HuH-7.5 (cell line): ENCODE data around the gene DNLZ.

Source experiments
- DNase-seq: peaks from one replicate; pipeline ENCODE4 v3.0.0; 2011; ENCODE audit warnings: low spot score

The DNLZ gene

DNA sequence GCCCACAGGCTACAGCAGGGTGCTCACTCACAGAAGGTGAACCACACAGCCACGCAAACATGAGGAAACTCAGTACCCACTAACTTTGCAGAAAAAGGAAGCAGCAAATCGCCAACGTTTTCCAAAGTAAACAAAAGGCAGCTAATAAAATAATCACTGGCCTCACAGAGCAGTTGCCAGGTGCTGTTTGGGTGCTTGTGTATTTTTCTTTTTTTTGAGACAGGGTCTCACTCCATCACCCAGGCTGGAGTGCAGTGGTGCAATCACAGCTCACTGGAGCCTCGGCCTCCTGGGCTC, 32.6 kb upstream of the DNLZ start:
- no peak for DNase-seq

DNA sequence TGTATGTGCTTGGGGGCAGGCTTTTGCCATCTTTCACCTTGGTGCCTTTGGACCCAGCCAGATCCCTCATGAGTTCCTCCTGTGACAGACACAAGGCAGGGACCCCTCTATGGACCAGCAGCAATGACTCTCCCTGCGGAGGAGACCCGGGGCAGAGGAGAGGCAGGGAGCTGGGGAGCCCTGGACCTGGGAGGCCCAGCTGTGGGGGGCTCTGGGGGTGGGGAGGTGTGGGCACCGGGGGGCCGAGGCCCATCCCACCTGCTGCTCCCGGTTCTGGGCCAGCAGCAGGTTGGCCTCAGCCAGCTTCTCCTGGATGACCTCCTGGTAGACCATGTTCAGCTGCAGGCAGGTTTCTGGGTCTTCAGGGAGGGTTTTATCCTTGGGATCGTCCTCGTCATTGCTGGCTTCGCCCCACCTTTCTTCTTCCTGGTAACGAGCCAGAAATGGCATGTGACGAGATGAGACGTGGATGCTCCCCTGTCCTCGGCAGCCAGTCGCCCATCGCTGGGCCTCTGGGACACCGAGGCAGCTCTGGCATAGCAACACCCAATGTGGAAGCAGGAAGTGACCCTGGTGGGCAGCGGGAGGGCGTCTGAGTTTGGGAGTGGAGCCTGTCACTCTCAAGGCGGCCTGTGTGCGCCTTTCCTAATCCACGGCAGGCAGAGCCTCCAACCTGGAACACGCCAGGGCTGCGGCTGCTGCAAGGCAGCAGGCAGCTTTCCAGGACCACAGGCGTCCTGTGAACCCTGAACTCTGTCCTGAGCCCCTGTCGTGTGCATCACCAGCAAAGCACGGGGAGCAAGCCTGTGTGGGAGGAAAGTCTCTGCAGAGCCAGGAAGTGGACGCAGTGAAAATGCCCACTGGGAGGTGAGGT, 32.0 kb upstream of the DNLZ start:
- DNase-seq = no peak

DNA sequence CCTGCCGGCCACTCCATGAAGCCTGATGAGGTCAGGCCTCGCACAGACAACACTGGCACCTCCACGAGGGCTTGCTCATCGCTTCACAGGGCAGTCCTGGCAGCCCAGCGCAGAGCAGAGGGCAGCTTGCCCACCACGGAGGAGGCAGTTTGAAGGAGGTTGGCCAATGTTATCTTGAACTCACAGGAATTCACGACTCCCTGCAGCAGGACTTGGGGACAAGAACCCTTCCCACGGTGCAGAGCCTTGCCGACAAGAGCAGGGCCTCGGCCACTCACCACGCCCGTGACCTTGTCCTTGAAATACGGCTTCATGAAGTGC, 31.4 kb upstream of the DNLZ start:
- DNase-seq = no peak

DNA sequence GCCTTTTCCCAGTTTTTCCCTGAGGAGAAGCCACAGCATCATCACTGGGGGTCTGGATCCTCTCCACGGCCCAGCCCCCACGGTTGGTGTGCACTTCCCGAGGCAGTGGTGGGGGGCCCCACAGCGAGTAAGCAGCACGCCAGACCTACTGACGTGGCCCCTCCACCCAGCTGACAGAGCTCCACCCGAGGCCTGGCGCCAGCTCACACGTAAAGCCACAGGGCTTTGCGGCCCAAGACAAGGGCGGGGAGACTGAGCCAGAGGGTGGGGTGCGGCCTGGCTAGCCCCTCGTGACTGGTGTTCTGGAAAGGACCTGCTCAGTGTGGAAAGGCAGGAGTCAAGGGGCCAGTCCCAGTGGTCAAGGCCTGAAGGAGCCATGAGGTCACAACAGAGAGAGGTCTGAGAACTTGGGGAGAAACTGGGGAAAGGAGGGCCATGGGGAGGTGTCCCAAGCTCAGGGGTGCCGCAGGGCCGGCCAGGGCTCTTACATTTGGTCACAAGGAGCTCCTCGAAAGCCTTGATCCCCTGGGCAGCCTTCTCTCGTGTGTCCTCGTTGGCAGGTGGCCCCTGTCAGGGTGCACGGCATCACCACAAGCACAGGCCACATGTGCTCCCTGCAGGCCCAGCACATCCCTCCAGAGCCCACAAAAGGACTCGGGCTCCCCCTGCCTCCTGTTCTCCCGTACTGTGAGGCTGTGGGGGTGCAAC, 30.9 kb upstream of the DNLZ start:
- no peak for DNase-seq

DNA sequence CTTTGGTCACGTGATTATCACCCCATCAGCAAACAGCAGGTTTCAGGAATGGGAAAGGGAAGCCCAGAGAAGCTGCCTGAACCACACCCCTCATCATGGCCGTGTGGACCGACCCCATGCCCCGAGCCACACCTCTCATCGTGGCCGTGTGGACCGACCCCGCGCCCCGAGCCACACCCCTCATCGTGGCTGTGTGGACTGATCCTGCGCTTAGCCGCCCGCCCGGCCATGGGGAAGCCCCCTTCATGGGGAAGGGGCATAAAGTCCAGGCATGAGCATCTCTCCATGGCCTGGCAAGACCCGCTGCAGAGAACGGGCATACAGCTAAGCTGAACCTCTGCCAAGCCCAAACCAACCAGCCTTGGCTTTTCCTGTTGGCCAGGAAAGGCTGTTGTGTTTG, 30.0 kb upstream of the DNLZ start:
- DNase-seq = no peak

DNA sequence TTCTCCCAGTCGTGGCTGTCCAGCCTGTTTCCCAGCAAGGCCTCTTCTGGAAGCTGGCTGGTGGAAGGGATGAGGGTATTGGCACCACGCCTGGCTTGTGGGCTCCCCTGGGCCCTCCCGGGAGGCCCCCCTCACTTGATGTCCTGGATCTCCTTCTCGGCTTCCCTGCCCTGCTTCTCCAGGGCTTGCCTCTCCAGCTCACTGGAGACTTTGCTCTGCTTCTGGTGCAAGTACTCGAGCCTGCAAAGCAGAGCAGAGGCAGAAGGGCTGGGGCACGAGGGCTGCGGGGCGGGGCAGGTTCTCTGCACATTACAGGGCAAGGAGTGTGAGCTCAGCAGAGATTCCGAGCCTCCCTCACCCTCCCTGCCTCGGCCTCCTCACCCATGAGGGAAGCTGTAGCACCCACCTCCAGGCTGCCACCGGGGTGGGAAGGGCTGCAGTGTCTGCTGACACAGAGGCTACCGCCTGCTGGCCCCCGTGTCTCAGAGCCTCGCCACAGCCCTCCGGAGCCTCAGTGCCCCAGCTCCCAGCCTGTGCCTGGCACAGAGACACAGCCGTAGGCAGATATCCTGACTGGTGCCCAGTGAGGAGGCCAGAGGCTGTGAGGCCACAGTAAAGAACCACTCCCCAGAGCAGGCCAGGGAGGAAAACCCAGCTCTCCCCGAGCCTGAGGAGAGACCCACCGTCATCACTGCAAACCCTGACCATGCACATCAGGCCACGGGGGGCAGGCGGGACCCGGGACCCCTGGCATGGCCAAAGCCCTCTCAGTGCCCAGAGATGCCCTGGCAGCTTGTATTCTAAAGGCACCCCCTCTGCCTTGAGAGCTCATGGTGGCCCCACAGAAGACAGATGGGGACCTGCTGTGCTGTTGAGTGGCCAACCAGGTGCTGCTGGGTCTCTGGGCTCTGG, 29.2 kb upstream of the DNLZ start:
- no peak for DNase-seq

DNA sequence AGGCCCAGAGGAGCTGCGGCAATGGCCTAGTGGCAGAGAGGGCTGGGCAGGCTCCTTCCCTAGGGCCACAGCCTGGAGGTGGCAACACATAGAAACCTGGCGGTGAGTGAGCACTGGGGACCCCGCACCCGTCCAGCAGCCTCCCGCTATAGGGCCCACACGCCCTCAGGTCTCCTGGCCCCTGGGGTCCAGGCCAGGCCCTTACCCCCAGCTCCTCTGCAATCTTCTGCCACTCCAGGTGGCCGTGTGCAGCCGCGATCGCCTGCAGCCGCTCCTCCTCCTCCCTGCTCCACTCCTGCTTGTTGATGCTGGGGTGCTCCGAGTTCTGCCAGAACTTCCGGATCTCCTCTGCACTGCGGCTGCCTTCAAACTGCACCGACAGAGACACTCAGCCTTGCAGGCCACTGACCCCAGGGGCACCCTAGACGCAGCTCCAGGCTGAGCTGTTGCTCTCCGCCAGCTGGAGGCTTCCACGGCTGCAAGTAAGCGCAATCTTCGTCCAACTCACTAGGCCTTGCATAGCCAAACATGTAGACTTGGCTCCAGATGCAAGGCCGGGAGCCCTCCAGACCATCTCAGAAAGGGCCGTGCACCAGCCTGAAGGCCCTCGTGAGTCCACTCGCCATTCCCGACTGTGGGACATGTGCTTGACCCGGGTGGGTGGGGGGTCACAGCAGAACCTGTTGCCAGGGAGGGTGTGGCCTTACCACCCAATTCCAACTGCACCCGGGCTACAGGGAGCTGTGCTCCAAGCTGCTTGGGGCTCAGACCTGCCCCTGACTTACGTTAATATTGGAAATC, 28.4 kb upstream of the DNLZ start:
- DNase-seq = no peak

DNA sequence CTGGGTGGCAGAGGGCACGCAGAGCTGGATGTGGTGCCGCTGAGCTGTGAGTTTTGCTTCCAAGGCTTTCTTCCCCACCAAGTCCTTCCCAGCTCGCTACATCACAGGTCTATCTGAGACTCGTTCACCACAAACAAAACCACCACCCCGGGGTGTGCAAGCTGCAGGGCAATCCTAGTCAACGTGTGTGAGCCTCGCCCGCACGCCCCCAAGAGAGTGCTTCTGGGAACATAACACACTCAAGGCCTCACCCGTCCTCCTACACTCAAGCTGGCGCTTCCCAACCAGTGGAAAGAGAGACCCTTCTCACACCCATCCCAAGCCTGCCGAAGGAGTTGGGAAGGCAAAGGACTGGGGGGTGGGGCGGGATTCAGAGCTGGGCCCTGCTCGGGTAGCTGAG, 25.9 kb upstream of the DNLZ start:
- DNase-seq = no peak

DNA sequence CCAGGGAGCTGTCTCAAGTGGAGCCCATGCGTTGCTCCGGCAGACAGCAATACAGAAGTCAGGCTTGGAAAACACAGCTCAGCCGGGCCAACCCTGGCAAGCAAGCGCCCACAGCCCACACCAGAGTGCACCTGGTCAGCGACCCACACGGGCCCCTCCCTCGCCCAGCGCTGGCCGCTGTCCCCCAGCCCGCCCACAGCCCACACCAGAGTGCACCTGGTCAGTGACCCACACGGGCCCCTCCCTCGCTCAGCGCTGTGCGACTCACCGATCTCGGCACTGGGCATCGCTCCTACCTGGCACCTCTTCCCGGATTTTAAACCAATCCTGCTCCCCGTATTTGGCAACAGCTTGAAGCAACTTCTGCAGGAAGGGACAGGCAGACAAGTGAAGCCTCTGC, 23.7 kb upstream of the DNLZ start:
- no peak for DNase-seq

DNA sequence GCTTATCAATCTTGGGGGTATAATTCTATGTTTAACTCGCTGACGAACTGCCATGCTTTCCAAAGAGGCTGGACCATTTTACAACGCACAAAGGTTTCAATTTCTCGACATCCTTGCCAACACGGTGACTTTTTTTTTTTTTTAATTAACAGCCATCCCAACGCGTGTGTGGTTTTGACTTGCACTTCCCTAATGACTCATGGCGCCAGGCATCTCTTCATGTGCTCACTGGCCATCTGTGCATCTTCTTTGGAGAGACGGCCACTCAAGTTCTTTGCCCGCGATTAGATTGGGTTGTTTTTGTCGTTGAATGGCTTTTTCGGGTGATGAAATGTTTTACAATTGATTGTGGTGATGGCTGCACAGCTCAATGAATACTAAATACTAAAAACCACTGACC, 22.5 kb upstream of the DNLZ start:
- no peak for DNase-seq

DNA sequence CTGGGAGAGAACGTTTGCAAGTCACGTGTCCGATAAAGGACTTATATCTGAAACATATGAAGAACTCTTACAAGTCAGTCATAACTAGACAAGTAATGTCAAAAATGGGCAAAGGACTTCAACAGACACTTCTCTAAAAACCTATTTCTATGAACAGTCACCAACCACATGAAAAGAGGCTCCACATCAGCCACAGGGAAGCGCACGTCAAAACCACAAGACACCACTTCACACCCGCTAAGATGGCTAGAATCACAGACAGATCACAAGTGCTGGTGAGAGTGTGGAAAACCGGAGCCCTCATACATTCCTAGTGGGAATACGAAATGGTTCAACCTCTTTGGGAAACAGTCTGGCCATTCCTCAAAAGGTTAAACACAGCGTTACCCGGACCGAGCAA, 21.5 kb upstream of the DNLZ start:
- no peak for DNase-seq

DNA sequence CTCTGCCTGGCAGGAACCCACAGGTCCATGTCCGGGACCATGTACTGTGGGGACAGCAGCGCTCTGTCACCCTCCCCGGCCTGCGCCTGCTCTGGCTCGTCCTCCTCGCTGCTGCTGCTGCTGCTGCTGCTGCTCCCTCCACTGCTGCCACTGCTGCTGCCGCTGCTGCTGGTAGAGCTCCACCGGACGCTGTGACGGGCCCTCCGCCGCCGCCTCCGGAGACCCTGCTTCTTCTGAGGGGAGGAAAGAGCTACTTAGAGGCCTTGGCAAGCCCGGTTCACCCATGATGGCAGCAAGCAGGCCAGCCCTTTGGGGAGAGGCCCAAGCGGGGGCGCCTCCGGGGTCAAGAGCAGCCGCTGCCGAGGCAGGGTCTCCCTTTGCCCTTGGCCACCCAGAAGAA, 19.9 kb upstream of the DNLZ start:
- DNase-seq = no peak

DNA sequence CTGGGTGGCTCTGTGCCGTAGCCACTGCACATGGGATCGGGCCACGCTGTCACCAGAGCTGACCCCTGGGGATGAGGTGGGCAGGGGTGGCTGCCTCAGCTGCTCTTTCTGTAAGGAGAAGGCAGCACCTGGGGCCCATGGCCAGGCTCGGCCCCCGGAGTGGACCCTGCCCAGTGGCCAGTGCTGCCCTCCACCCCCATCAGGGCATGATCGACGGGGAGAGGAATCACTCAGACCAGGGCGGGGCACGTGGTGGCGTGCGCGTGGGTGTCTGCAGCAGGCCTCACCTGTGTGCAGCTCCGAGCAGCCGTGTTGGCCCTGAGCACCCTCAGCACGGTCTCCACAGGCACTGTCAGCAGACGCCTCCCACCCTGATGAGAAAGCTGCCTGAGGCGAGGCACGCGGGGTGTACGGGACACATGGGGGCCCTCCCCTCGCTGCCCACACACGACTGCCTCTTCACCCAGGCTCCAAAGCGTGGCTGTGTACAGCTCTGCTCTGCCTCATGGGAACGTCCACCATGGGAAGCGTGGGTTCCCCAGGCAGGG, 18.5 kb upstream of the DNLZ start:
- DNase-seq = no peak

DNA sequence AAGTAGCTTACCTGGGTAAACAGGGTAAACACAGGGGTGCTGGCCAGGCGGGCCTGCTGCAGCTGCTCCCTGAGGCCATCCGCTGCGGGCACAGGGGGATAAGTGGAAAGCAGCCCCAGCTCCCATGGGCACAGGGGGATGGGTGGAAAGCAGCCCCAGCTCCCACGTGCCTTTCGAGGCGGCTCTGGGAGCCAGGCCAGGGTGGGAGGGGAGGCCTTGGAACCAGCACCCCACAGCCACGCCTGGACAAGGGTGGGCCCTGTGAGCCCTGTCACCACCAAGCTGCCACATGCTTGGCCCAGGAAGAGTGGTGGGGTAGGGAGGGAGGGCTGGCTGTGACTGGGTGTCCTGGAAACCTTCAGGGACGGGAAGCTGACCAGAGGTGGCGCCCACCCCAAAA, 17.8 kb upstream of the DNLZ start:
- DNase-seq = no peak

DNA sequence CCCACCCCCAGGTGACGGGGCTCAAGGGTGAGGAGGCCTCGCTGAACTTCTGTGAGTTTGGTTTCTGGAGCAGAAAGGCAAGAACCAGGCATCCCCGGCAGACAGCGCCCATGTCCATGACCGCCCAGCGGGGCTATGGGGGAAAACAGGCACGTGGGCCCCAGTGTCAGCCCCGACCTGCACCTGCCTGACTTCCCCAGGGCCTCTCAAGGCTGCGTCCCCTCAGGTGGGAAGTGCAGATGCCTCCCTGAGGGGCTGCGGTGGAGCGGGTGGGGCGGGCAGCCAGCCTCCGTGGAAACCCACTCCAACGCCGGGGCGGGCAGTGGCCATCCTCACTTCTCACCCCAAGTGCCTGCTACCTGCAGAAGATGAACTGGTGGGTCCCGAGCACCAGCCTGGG, 16.8 kb upstream of the DNLZ start:
- DNase-seq = no peak

DNA sequence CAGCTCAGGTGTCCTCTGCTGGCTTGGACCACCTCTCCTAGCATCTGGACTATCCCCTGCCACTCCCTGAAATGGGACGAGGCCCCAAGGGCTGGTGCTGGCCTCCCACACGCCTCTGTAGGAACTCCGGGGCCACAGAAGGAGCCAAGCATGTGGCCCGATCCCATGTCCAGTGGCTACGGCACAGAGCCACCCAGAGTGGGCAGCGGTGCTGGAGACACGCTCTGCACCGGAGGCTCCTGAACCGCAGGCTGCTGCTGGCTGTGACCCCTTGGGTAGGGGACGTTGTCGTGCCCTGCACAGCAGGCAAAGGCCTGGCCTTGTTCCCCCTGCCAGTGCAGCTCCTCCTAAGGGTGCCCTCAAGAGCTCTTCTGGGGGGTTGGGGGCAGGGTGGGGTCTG, 16.3 kb upstream of the DNLZ start:
- no peak for DNase-seq

DNA sequence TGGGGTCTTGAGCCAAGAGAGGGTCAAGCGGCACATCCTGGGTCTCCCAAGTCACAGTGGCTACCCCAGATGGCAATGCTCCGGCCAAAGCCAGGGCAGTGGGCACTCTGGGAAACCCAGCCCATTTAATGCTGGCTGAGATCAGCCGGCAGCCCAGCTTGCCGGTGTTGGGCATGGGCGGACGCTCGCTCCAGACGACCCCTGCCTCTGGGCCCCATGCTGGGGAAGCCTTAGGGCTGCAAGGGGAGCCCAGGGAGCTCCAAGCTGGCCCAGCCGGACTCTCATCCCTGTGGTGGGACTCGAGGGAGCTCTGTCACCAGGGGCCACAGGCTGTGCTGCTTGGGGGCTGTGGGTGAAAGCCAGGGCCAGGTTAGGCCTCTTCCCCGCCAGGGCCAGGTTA, 15.9 kb upstream of the DNLZ start:
- no peak for DNase-seq

DNA sequence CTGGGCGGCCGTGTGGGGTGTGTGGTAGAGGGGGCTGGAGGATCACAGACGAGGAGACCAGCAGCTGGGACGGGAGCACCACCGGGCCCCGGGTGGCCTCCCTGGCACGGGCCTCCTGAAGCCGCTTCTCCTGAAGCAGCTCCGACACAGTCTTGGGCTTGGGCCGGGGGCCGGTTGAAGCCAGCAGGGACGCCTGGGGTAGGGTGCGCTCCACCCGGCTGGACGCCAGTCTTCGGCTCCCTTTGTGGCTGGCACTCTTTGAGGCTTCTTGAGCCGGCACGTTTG, 15.4 kb upstream of the DNLZ start:
- no peak for DNase-seq

DNA sequence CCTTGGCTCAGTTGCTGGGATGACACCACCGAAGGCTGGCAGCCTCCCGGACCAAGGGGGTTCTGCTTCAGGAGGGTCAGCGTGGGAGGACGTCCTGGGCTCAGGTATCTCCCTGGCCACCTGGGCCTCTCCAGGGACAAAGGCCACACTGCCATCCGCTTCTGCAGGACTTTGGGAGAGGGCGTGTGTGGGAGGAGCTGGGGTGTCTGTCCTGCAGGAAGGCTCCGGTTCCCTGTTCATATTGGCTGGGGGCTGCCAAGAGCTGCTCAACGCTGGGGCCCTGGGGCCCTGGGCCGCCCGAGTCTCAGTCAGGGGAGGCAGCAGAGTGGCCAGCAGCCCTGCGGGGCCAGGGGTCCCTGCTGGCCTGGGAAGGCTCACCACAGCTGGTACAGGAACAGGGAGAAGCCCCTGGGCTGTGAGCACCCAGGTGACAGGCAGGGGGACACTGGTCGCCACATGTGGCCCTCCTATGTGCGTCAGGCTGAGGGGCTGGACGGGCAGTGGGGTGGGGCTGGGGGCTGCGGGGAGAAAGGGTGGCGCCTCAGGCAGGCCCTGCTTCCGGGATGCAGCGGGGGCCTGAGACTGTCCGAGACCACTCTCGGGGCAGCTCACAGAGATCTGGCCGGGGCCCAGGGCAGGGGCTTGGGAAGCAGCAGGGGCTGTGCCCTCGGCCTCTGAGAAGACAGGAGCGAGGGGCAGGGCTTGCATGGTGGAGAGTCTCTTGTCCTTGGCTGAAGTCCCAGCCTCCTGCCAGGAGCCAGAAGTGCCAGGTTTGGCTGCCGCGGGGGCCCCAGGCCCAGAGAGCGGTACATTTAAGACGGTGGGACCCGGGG, 14.8 kb upstream of the DNLZ start:
- no peak for DNase-seq

DNA sequence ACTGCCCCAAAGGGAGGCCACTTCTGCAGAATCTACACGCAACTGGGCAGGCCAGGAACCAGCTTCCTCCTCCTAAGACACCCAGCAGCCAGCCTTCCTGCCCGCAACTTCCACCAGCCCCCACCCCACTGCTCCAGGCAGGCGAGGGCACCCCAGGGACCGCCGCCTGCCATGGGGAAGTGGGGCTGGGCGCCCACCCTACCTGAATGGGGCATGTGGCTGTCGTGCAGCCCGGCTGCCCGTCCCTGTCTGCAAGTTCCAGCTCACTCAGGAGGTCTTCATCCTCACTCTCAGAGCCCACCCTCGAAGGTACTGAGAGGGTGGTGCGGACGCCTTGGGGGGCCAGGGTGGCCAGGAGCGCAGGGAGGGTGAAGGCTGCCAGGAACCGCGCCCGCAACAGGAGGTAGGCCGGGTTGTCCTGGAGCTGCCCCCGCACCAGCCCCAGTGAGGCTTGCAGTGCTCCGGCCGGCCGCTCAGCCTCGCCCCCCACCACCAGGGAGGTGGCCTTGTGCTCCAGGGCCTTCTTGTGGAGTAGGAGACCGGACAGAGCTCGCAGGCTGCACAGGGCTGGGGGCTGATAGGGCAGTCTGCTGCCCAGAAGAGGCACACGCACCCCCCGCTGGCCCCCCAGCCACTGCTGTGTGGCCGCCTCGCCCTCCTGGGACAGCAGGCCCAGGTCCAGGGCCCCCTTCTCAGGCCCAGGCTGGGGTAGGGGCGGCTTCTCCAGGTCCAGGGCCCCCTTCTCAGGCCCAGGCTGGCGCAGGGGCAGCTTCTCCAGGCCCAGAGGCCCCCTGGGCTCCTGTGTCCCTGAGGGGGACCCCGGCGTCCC, 14.0 kb upstream of the DNLZ start:
- DNase-seq = no peak
